Subcutaneous adipose tissue (tissue), 4 donors: ENCODE data around the gene AKAP7. TPM values are rescaled to one million over a fixed set of nuclear protein-coding genes. Genes with fewer than 3 reads are reported as not detected.

Source experiments
- CTCF ChIP-seq: fragments of 450-650 bp; IDR thresholded peaks from one replicate; pipeline ENCODE4 v1.5.1; 2016; ENCODE audit warnings: low read depth, mild to moderate bottlenecking, control low read depth, antibody characterized with exemption, moderate library complexity
- total RNA-seq, 4 donors: library from RNA; depleted of rRNA; stranded (reverse); fragments of >200 nt; gene quantifications; one replicate each; pipeline ENCODE4 v1.1.0, GENCODE V29; 2016

Gene AKAP7
- total RNA-seq, 4 donors from 2014 or later: 8.3 to 26.3 (median 17.2) TPM

- no peak for TF ChIP-seq CTCF
These were observed 70.4 kb downstream of the AKAP7 start for GRCh38 chr6:131205481-131206244.

- no peak for TF ChIP-seq CTCF
These were observed 71.4 kb downstream of the AKAP7 start for GRCh38 chr6:131206463-131207251.

GRCh38 chr6:131208787-131209186, 73.5 kb downstream of the AKAP7 start:
- TF ChIP-seq CTCF: no peak

GRCh38 chr6:131210469-131210868, 75.2 kb downstream of the AKAP7 start:
- no peak for TF ChIP-seq CTCF

GRCh38 chr6:131212024-131212423, 76.8 kb downstream of the AKAP7 start:
- no peak for TF ChIP-seq CTCF

GRCh38 chr6:131212913-131213312, 77.6 kb downstream of the AKAP7 start:
- no peak for TF ChIP-seq CTCF

- TF ChIP-seq CTCF: no peak
These were observed 78.3 kb downstream of the AKAP7 start for GRCh38 chr6:131213501-131213990.
